Measurements from ENCODE around the gene FRAT1.

DNA sequence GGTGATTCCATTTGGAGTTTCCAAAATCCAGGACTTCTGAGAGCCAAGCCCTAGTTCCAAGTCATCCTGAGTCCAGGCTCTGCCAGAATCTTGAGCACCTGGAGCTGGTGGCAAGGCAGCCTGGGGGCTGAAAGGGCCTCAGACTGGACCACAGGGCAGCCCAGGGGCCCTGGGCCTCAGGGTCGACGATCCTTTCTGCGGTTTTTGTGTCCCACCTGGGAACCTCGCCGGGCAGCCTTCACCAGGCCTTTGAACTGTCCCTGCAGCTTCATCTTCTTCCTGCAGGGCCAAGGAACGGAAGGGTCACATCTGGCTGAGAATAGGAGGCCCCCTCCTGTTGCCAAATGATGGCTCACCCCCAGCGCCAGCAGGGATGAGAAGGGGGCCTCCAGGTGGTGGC is 37.8 kb downstream of the FRAT1 start:
- TF ChIP-seq POLR2AphosphoS5 (IDR thresholded peaks at IDR 0.05), result no peak
- TF ChIP-seq, protein P1, sequence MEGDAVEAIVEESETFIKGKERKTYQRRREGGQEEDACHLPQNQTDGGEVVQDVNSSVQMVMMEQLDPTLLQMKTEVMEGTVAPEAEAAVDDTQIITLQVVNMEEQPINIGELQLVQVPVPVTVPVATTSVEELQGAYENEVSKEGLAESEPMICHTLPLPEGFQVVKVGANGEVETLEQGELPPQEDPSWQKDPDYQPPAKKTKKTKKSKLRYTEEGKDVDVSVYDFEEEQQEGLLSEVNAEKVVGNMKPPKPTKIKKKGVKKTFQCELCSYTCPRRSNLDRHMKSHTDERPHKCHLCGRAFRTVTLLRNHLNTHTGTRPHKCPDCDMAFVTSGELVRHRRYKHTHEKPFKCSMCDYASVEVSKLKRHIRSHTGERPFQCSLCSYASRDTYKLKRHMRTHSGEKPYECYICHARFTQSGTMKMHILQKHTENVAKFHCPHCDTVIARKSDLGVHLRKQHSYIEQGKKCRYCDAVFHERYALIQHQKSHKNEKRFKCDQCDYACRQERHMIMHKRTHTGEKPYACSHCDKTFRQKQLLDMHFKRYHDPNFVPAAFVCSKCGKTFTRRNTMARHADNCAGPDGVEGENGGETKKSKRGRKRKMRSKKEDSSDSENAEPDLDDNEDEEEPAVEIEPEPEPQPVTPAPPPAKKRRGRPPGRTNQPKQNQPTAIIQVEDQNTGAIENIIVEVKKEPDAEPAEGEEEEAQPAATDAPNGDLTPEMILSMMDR (IDR thresholded peaks at IDR 0.05), result no peak
- TF ChIP-seq POLR2A (IDR thresholded peaks at IDR 0.05; ENCODE audit: low read depth), result no peak
